Transverse colon (tissue), 4 donors: ENCODE measurements around the gene GATAD1.

Source experiments
- EP300 ChIP-seq: sonication (generic); formaldehyde crosslinking; IDR thresholded peaks from one replicate; pipeline ENCODE4 v1.6.1; 2017; ENCODE audit warnings: antibody characterized with exemption, low read depth
- POLR2A ChIP-seq: fragments of 450-650 bp; IDR thresholded peaks from one replicate; pipeline ENCODE4 v1.6.1; 2016; ENCODE audit warnings: antibody characterized with exemption, mild to moderate bottlenecking, moderate library complexity
- POLR2AphosphoS5 ChIP-seq, 3 donors: sonication (generic); formaldehyde crosslinking; IDR thresholded peaks; one replicate each; pipeline ENCODE4 v1.6.1; 2016; ENCODE audit warnings: antibody characterized with exemption in 3 of 3
- TF ChIP-seq, protein P1 (sequence below), 5 experiments: fragments of 200-600 bp in 3 of 5; fragments of 450-650 bp in 2 of 5; sonication (generic) in 3 of 5; IDR thresholded peaks; 1 replicate in 2 of 5; 2 replicates in 3 of 5; pipeline ENCODE4 v1.5.1; 2016 to 2017; ENCODE audit warnings: antibody characterized with exemption in 5 of 5, inconsistent platforms in 3 of 5, mild to moderate bottlenecking in 2 of 5, moderate library complexity in 1 of 5

DNA sequence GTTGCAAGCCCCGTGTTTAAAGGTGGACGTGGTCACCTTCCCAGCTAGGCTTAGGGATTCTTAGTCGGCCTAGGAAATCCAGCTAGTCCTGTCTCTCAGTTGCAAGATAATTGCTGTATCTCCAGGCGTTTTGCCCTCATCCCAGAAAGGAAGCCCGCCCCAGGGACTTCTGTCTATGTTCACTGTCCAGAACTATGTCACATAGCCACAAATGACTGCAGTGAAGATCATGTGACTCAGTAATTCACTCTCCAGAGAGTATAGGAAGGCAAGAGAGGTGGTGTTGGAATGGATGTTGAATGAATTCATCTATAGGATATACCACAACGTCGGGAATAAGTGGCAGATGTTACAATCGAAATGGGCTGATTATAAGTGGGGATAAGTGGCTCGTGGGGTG lies 30.8 kb downstream of the GATAD1 start:
- TF ChIP-seq, protein P1, sequence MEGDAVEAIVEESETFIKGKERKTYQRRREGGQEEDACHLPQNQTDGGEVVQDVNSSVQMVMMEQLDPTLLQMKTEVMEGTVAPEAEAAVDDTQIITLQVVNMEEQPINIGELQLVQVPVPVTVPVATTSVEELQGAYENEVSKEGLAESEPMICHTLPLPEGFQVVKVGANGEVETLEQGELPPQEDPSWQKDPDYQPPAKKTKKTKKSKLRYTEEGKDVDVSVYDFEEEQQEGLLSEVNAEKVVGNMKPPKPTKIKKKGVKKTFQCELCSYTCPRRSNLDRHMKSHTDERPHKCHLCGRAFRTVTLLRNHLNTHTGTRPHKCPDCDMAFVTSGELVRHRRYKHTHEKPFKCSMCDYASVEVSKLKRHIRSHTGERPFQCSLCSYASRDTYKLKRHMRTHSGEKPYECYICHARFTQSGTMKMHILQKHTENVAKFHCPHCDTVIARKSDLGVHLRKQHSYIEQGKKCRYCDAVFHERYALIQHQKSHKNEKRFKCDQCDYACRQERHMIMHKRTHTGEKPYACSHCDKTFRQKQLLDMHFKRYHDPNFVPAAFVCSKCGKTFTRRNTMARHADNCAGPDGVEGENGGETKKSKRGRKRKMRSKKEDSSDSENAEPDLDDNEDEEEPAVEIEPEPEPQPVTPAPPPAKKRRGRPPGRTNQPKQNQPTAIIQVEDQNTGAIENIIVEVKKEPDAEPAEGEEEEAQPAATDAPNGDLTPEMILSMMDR (IDR thresholded peaks at IDR 0.05) = no peak
- TF ChIP-seq EP300 = no peak
- no peak for TF ChIP-seq POLR2A
- no peak for TF ChIP-seq POLR2AphosphoS5 (IDR thresholded peaks at IDR 0.05)
